KBM-7 (cell line): ENCODE measurements around the gene TFIP11.

Experiments
- DNase-seq: peaks from one replicate; pipeline ENCODE4 v3.0.0-alpha.2; 2015
- in situ Hi-C: fragments of 300-500 bp; cut with MboI; formaldehyde crosslinking; loops from 2 replicates; pipeline ENCODE4 v1.14.3; 2020; ENCODE audit warnings: low sequenced_read_pairs, low pct_unique_long_range_greater_than_20kb, mixed read lengths

Gene TFIP11

GRCh38 chr22:26460202-26460601 is 52.1 kb downstream of the TFIP11 start:
- DNase-seq = no peak
- in situ Hi-C loops = loop anchor here (10.0 kb wide), 1 partner anchor 55 kb away; no protein-coding TSS in a partner anchor

- in situ Hi-C loops = no loop called here
- DNase-seq = no peak
These were observed 54.5 kb downstream of the TFIP11 start for GRCh38 chr22:26457661-26458272.

- in situ Hi-C loops = no loop called here
- DNase-seq = no peak
These were observed 58.3 kb downstream of the TFIP11 start for GRCh38 chr22:26453812-26454500.

- no peak for DNase-seq
- in situ Hi-C loops = no loop called here
These were observed 59.1 kb downstream of the TFIP11 start for GRCh38 chr22:26453216-26453615.

- in situ Hi-C loops = no loop called here
- no peak for DNase-seq
These were observed 59.8 kb downstream of the TFIP11 start for GRCh38 chr22:26452236-26453016.

- no peak for DNase-seq
- in situ Hi-C loops = no loop called here
These were observed 61.7 kb downstream of the TFIP11 start for GRCh38 chr22:26450453-26451185.

- in situ Hi-C loops = no loop called here
- no peak for DNase-seq
These were observed 63.3 kb downstream of the TFIP11 start for GRCh38 chr22:26448941-26449340.

- DNase-seq = no peak
- in situ Hi-C loops = no loop called here
These were observed 63.9 kb downstream of the TFIP11 start for GRCh38 chr22:26448334-26448733.

- in situ Hi-C loops = no loop called here
- DNase-seq = no peak
These were observed 64.5 kb downstream of the TFIP11 start for GRCh38 chr22:26447584-26448329.

- no peak for DNase-seq
- in situ Hi-C loops = no loop called here
These were observed 65.3 kb downstream of the TFIP11 start for GRCh38 chr22:26446808-26447515.

GRCh38 chr22:26445577-26446275 is 66.5 kb downstream of the TFIP11 start:
- in situ Hi-C loops = no loop called here
- no peak for DNase-seq

GRCh38 chr22:26444777-26445176 is 67.5 kb downstream of the TFIP11 start:
- DNase-seq = no peak
- in situ Hi-C loops = no loop called here

- DNase-seq = no peak
- in situ Hi-C loops = no loop called here
These were observed 68.2 kb downstream of the TFIP11 start for GRCh38 chr22:26443901-26444690.

GRCh38 chr22:26442086-26442756 is 70.1 kb downstream of the TFIP11 start:
- in situ Hi-C loops = no loop called here
- no peak for DNase-seq
